Kidney glomerular epithelial cell (primary cell): ENCODE measurements around the gene SEPTIN5.
"Not testable (repeated sequence)": the region's sequence is repeated elsewhere in the genome, so short reads cannot be mapped to it uniquely, and the experiment has no call there.

Experiments used
- DNase-seq: peaks from one replicate; lab custom pipeline; 2025; lab: John Stamatoyannopoulos, UW

Gene SEPTIN5

DNA sequence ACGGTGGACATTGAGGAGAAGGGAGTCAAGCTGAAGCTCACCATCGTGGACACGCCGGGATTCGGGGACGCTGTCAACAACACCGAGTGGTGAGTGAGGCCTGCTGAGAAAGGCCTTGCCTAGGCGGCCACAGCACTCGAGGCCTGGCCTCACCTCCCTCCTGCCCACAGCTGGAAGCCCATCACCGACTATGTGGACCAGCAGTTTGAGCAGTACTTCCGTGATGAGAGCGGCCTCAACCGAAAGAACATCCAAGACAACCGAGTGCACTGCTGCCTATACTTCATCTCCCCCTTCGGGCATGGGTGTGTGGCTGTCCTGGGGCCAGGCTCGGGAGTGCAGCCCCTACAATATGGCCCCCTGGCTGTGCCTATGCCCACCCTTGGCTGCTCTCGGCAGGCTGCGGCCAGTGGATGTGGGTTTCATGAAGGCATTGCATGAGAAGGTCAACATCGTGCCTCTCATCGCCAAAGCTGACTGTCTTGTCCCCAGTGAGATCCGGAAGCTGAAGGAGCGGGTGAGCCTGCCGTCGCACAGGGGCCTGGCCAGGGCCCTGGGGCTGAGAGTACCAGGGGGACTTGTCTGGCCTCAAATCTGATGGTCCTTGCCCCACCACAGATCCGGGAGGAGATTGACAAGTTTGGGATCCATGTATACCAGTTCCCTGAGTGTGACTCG is 6.0 kb downstream of the SEPTIN5 start:
- no peak for DNase-seq

DNA sequence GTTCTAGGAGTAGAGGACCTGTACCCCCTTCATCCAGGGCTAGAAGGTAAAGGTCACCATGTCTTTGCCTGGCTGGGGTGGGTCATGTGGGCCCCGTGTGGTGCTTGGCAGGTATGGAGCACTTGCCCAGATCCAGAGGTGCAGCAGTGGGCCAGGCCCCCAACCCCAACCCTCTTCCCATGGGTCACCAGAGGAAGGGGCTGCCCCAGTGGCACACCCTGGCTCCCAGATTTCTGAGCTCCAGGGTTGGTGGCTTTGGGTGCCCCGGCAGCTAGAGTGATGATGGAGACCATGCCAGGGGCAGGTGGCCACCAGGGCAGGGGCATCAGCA is 6.7 kb downstream of the SEPTIN5 start:
- no peak for DNase-seq

DNA sequence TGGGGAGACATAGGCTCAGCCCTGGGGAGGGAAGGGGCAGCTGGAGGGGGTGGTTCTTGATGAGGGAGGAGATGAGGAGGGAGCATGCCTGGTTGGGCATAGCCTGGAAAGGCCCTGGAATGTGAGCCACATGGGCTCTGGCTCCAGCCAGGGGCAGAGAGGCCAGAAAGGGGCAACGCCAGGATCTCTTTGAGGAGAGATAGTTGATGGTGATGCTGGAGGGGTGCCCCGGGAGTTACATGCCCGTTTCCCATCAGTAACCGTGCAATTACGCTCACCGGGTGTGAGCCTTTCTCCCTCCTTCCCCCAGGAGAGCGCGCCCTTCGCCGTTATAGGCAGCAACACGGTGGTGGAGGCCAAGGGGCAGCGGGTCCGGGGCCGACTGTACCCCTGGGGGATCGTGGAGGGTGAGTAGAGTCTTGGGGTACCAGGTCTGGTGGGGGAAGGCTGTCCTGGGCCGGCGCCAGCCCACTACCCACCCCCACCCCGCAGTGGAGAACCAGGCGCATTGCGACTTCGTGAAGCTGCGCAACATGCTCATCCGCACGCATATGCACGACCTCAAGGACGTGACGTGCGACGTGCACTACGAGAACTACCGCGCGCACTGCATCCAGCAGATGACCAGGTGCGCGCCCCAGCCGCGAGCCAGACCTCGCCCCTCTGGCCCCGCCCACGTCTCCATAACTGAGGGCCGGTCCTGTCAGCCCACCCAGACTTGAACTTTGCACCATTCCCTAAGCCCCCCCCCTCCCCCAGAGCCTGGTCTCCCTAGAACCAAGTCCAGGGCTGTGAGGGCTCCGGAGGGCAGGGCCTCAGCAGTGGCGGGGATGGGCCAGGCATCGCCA is 7.3 kb downstream of the SEPTIN5 start:
- no peak for DNase-seq

DNA sequence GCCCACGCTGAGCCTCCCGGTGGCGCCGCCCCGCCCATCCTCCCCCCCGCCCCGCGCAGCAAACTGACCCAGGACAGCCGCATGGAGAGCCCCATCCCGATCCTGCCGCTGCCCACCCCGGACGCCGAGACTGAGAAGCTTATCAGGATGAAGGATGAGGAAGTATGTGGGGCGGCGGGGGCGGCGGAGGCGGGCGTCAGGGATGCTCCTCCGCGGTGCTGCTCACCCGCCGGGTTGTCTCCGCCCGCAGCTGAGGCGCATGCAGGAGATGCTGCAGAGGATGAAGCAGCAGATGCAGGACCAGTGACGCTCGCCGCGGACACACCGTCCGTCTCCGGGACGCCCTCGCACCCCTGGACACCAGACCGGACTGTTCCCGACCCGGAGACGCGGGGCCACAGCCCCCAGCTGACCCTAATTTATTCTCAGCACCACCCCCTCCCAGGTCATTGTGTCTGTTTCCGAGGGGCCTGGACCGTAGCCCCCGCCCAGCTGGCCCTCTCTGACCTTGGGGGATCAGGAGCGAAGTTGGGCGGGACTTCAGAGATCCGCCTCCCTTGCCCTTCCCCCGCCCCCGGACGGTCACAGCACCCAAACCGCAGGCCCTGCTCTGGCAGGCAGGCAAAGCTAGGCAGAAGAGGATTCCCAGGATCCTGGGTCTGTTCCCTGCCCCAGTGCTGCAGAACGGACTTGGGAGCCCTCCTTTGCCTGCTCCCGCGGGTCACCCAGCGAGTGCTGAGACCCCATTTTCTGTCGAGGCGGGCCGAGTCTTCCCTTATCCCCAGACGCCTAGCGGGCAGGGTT is 8.1 kb downstream of the SEPTIN5 start:
- DNase-seq = no peak

DNA sequence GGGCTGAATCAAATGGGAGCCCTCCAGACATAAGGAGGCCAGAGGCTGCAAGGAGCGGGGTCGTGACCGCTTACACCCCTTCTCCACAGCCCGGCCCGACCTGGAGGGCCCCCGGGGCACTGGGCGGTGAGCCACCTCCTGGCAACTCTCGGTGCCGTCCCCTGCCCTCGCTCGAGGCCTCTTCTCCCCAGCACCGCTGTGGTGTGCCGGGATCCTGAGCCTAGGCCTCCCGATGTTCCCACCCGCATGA is 8.6 kb downstream of the SEPTIN5 start:
- no peak for DNase-seq

DNA sequence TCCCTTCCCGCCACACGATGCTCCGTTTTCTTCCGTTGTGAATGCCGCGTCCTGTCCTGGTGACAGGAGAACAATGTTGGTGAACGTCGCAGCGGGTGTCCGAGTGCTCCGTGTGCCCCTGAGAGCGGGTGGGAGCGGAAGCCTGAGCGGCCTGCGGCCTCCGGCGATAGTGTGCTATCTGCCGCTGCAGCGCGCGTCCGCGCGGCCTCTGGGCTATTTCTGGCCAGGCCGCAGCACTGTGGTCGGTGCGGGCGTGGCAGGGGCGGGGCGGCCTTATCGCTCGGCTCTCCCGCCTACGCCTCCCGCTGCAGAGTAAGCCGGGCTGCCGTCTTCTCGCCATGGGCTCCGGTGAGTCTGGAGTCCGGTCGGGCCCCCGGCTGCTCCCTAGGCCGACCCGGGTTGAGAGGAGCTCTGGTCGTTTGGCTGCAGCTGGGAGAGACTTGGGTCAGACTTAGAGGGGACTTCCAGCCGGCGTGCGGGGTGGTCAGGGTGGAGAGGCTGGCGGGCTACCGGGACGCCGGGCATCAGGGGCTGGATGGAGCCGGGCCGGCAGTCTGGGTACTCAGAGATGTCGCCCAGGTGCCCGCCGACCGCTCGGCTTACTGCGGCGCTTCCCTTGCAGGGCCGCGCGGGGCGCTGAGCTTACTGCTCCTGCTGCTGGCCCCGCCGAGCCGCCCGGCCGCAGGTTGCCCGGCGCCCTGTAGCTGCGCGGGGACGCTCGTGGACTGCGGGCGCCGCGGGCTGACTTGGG is 9.1 kb downstream of the SEPTIN5 start, which contains the start of gene GP1BB:
GP1BB (plus strand) TSS at position 308 of the 751 bp plus-strand sequence; CDS start at position 339, 31 bp downstream.
- DNase-seq = no peak

DNA sequence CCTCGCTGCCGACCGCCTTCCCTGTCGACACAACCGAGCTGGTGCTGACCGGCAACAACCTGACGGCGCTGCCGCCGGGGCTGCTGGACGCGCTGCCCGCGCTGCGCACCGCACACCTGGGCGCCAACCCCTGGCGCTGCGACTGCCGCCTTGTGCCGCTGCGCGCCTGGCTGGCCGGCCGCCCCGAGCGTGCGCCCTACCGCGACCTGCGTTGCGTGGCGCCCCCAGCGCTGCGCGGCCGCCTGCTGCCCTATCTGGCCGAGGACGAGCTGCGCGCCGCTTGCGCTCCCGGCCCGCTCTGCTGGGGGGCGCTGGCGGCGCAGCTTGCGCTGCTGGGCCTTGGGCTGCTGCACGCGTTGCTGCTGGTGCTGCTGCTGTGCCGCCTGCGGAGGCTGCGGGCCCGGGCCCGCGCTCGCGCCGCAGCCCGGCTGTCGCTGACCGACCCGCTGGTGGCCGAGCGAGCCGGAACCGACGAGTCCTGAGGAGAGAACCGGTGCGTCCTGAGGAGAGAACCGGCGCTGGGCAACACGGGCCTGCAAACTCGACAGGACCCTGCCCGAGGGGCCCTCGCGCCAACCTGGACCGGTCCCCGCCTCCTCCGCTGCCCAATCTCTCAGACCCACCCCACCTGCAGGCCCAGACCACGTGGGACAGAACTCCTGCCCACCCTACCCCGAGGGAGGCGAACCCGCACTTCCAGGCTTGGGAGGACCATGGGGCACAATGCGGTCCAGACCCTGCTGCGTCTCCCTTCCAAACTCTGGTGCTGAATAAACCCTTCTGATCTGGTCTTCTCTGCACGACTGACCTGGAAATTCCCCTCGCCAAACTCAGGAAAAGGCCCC is 9.9 kb downstream of the SEPTIN5 start:
- peak; percentile 21 for DNase-seq

DNA sequence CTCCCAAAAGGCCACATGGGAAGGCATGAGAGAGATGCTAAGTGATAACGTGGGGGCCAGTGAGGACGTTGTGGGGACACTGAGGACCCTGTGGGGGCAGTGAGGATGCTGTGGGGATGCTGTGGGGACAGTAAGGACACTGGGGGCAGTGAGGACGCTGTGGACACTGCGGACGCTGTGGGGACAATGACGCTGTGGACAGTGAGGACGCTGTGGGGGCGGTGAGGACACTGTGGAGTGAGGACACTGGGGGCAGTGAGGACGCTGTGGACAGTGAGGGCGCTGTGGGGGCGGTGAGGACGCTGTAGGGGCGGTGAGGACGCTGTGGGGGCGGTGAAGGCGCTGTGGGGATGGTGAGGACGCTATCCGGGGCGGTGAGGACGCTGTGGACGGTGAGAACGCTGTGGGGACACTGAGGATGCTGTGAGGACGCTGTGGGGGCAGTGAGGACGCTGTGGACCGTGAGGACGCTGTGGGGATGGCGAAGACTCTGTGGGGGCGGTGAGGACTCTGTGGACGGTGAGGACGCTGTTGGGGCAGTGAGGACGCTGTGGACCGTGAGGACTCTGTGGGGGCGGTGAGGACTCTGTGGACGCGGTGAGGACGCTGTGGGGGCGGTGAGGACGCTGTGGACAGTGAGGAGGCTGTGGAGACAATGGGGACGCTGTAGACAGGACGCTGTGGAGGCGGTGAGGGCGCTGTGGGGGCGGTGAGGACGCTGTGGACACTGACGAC is 10.8 kb downstream of the SEPTIN5 start:
- no peak for DNase-seq

DNA sequence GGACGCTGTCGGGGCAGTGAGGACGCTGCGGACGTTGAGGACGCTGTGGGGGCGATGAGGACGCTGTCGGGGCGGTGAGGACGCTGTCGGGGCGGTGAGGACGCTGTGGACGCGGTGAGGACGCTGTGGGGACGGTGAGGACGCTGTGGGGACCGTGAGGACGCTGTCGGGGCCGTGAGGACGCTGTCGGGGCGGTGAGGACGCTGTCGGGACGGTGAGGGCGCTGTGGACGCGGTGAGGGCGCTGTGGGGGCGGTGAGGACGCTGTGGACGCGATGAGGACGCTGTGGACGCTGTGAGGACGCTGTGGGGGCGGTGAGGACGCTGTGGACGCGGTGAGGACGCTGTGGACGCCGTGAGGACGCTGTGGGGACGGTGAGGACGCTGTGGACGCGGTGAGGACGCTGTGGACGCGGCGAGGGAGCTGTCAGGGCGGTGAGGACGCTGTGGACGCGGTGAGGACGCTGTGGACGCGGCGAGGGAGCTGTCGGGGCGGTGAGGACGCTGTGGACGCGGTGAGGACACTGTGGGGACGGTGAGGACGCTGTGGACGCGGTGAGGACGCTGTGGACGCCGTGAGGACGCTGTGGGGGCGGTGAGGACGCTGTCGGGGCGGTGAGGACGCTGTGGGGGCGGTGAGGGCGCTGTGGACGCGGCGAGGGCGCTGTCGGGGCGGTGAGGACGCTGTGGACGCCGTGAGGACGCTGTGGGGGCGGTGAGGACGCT is 11.9 kb downstream of the SEPTIN5 start:
- DNase-seq = not testable (repeated sequence)

DNA sequence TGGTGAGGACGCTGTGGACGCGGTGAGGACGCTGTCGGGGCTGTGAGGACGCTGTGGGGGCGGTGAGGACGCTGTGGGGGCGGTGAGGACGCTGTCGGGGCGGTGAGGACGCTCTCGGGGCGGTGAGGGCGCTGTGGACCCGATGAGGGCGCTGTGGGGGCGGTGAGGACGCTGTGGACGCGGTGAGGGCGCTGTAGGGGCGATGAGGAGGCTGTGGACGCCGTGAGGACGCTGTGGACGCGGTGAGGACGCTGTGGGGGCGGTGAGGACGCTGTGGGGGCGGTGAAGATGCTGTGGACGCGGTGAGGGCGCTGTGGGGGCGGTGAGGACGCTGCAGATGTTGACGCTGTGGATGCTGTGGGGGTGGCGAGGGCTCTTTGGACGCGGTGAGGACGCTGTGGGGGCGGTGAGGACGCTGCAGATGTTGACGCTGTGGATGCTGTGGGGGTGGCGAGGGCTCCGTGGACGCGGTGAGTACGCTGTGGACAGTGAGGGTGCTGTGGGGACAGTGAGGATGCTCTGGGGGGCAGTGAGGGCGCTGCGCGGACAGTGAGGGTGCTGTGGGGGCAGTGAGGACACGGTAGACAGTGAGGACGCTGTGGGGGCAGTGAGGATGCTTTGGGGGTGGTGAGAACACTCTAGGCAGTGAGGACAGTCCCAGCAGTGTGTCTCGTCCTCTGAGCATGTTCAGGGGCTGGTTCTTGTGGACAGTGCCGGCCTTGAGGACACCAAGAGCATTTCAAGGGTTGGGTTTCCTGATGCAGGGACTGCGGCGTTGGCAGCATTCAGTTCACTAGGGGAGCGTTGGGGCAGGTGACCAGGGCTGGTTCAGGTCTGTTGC is 13.2 kb downstream of the SEPTIN5 start:
- no peak for DNase-seq

DNA sequence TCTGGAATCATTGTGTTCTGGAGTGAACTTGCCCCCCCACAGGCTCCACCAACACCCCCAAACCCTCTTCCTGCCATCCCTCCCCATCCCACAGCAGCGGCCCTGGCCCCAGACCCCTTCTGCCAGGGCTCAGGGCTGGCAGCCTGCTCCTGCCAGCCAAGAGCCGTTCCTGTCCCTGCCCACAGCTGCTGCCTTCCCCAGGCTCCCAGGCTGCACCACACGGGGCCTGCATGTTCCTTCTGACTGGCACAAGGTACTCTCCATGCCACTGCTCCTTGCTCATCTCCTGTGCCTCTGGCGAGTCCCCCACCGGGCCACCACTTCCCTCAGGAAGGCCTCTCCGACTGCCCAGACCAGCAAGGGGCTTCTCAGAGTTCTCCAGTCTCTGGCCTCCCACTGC is 14.0 kb downstream of the SEPTIN5 start:
- no peak for DNase-seq

DNA sequence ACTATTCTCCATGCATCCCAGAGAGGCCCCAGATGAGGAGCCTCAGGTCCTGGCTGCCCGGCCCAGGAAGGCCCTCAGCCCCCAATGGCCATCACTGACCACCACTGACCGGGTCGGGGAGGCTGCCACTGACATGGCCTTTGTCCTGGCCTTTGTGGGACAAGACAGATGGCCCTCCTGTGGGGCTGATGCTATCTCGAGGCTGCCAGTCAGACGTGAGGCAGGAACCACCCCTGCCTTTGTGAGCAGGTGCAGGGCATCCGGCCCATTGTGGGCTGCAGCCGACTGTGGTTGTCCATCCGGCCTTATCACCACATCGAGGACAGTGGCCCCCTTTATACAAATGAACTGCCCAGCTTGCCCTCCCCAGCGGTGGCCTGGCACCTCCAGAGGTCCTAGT is 14.5 kb downstream of the SEPTIN5 start:
- DNase-seq = no peak

DNA sequence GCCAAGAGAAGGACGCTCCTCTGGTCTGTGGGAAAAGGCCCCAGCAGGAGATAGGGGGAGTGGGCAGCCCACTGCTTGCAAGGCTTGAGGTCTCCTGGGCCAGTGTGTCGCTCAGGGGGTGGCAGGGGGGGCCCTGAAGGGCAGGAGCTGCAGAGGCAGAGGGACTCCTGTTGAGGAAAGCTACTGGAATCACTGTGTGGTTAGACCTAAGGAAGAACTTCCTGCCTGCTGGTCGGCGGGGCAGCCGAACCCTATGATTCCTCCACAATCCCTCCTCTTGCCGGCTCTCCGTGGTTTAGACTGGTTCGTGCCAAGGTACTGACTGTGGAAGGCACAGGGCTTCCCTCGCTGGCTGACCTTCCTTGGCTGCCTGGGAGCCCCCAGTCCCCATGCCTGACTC is 15.2 kb downstream of the SEPTIN5 start:
- DNase-seq = no peak

DNA sequence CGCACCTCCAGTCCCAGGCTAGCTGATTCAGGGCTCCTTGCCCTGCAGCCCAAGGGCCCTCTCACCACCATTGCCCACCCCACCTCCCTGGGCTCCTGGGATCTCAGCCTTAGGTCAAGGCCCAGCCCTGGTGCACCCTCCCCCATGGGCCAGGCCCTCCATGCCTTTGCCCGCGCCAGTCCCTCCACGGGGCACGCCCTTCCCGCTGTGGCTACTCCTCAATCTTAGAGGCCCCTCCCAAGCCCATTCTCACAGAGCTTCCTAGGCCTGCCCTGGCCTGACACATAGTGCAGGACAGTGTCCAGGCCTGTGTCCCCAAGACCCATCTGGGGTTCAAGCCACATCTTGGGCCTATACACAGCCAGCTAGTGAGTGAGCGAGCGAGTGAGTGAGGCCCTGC is 15.9 kb downstream of the SEPTIN5 start:
- no peak for DNase-seq

DNA sequence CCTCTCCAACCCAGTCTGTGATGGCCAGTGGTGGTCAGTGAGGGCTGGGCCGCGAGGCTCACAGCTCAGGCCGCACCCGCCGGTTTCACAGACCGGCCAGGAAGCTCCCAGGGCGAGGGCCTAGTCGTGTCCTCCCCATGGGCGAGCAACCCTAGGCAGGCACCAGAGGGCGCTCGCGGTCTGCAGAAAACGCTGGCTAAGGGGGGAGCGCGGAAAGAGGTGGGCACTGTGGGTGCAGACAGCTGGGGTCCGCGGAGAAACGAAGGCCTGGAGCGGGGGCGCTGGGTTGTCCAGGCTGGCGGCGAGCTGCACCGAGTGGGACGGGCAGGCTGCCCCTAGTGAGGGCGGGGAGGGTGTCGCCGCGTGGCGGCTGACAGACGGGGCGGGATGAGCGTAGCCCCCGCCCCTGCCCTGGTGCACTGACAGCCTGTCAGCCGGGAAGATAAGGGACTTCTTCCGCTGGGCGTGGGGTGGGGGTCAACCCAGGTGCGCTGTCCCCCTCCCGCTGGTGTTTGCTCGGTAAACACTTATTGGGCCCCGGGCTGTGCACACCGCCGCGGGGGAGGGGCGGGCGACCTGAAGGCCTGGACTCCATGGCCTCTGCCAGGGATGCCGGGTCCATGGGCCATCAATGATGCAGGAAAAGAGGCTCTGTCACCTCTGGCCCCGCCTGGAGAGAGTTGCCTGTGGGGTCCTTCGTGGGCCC is 16.5 kb downstream of the SEPTIN5 start:
- peak; percentile 19 for DNase-seq

DNA sequence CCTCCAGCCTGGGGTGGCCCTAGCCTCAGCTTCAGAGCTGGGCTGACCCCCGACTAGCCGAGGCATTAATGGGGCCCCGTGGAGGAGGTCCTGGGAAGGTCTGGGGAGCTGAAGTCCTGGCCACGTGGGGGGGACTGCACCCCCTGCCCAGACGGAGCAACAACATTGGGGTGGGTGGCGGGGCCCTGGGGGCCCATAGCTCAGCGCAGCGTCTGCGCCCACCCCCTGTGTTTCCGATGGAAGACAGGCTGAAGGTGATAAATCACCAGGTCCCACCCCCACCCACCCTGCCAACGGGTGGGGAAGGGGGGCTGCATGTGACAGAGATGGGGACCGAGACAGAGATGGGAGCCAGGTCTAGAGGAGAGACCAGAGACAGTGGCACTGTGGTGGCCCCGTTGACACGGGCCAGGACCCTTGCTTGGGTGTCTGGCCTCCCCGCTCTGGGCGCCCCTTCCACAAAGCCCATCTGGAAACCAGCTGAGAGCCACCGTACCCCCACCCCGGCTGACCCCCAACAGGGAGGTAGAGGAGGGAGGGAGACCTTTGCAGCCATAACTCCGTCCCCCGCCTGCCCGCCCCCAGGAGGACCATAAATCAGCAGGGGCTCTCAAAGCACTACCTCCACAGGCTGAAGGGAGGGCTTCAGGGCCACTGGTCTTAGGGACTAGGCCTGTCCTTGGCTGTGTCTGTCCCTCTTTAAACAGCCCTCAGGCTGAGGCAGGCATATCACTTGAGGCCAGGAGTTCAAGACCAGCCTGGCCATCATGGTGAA is 17.2 kb downstream of the SEPTIN5 start:
- DNase-seq = no peak

DNA sequence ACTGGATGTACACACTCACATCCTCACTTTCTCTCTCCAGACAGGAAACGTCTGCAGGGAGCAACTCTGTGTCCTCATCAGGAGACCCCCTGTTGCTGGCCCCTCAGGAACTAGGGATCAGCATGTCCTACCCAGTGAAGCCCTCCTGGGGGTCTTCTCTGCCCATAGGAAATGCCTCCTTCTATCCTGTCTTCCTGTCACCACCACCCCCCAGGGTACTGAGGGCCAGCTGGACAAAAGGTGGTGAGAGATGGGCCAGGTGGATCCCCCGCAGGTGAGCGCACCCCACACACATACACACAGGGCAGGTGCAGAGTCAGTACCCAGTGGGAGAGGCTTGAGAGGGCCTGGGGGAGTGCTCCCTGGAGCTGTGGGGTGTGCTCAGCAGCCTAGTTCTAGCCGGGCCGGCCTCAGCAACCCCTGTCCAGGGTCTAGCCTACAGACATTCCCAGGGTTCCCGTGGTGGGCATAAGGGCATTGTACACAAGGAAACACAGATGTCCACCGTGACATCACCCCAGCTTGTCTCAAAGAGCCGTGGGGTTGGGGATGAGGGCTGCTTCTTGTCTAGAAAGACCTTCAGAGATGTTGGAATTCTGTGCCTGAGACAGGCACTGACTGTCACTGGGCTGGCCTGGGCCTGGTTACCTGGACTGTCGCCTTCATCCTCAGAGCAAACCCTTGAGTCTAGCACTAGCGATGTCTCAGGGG is 18.3 kb downstream of the SEPTIN5 start:
- no peak for DNase-seq
